ENCODE results near the gene GPR61.
A peak's percentile ranks its signal among the peaks of the same experiment; 100 is the strongest.

Gene GPR61

GRCh38 chr1:109573785-109574184, 34.1 kb downstream of the GPR61 start:
- peak; percentile 17 for DNase-seq

GRCh38 chr1:109578947-109579443, 39.3 kb downstream of the GPR61 start:
- DNase-seq, result no peak

GRCh38 chr1:109579491-109579890, 39.8 kb downstream of the GPR61 start:
- no peak for DNase-seq

- DNase-seq, result no peak
Observed at GRCh38 chr1:109582021-109582420, 42.3 kb downstream of the GPR61 start.

- no peak for DNase-seq
Observed at GRCh38 chr1:109584766-109585165, 45.1 kb downstream of the GPR61 start.

- DNase-seq, result no peak
Observed at GRCh38 chr1:109586055-109586454, 46.4 kb downstream of the GPR61 start.

GRCh38 chr1:109589177-109589576, 49.5 kb downstream of the GPR61 start:
- no peak for DNase-seq

GRCh38 chr1:109589679-109590078, 50.0 kb downstream of the GPR61 start:
- no peak for DNase-seq

- no peak for DNase-seq
Observed at GRCh38 chr1:109592916-109593315, 53.2 kb downstream of the GPR61 start.

GRCh38 chr1:109595531-109595930, 55.9 kb downstream of the GPR61 start:
- no peak for DNase-seq

Measured in RPMI8226 (cell line).